B cell (primary cell): ENCODE data around the gene TMEM63A. TPM values are rescaled to one million over a fixed set of nuclear protein-coding genes. Genes with fewer than 3 reads are reported as not detected.

Experiments used
- ATAC-seq: fragments of 200-7000 bp; cut with Tn5 transposase; one replicate; pipeline ENCODE4 v1.10.0; 2021; ENCODE audit warnings: low read depth, mild to moderate bottlenecking, moderate number of reproducible peaks, moderate library complexity
- CTCF ChIA-PET: fragments of 350-600 bp; sonication (Branson Sonifier 250); formaldehyde crosslinking; loops from one replicate; lab custom pipeline; 2021; ENCODE audit warnings: antibody characterized with exemption, inconsistent platforms; lab: Charles Lee
- POLR2A ChIA-PET: fragments of 350-600 bp; sonication (Branson Sonifier 250); formaldehyde crosslinking; loops from one replicate; lab custom pipeline; 2021; ENCODE audit warnings: antibody characterized with exemption; lab: Charles Lee
- DNase-seq: peaks from one replicate; pipeline ENCODE4 v3.0.0; 2013
- H2AFZ ChIP-seq: 2 replicates; pipeline ENCODE4 v1.6.1; 2012; ENCODE audit warnings: mild to moderate bottlenecking, low read depth, low read length; ENCODE audit not compliant: insufficient read depth, poor library complexity, severe bottlenecking
- H3K27ac ChIP-seq, 2 donors: 1 replicate in 1 of 2; 2 replicates in 1 of 2; pipeline ENCODE4 v1.5.1; 2012 to 2013; ENCODE audit warnings: low read length in 2 of 2, mild to moderate bottlenecking in 2 of 2, moderate library complexity in 1 of 2
- H3K27me3 ChIP-seq, 4 experiments: fragments of 200-600 bp in 1 of 4; sonication (generic) in 1 of 4; replicated peaks in 1 of 4; 1 replicate in 2 of 4; 2 replicates in 2 of 4; pipeline versions ENCODE4 v1.6.1 to v1.7.0; 2013 to 2016; ENCODE audit warnings: low read length in 3 of 4, mild to moderate bottlenecking in 2 of 4, mixed read lengths in 1 of 4, moderate library complexity in 1 of 4; ENCODE audit not compliant: insufficient read depth in 4 of 4, control insufficient read depth in 3 of 4; ENCODE audit errors: control extremely low read depth in 1 of 4
- H3K36me3 ChIP-seq, 2 experiments: replicated peaks in 1 of 2; 1 replicate in 1 of 2; 2 replicates in 1 of 2; pipeline versions ENCODE4 v1.6.1 to v1.7.1; 2013; ENCODE audit warnings: low read length in 1 of 2; ENCODE audit not compliant: insufficient read depth in 2 of 2, control insufficient read depth in 1 of 2; ENCODE audit errors: control extremely low read depth in 1 of 2, extremely low read depth in 1 of 2
- H3K4me1 ChIP-seq, 2 donors: fragments of 200-600 bp in 1 of 2; sonication (generic) in 1 of 2; 1 replicate in 1 of 2; 2 replicates in 1 of 2; pipeline versions ENCODE4 v1.5.1 to v1.6.1; 2013 to 2017; ENCODE audit warnings: low read length in 2 of 2; ENCODE audit not compliant: control insufficient read depth in 2 of 2, insufficient read depth in 2 of 2
- H3K4me2 ChIP-seq: replicated peaks from 2 replicates; pipeline ENCODE3; 2012; ENCODE audit warnings: mild to moderate bottlenecking, low read depth, low read length; ENCODE audit not compliant: poor library complexity, severe bottlenecking
- H3K4me3 ChIP-seq, 5 experiments: fragments of 200-600 bp in 1 of 5; sonication (generic) in 1 of 5; 1 replicate in 3 of 5; 2 replicates in 2 of 5; pipeline versions ENCODE4 v1.5.1 to v1.7.0; 2011 to 2016; ENCODE audit warnings: low read length in 4 of 5, mild to moderate bottlenecking in 4 of 5, low read depth in 2 of 5, control low read depth in 1 of 5, moderate library complexity in 1 of 5; ENCODE audit not compliant: insufficient read depth in 1 of 5; ENCODE audit errors: control extremely low read depth in 1 of 5, extremely low read depth in 1 of 5
- H3K79me2 ChIP-seq: fragments of 200-600 bp; sonication (generic); one replicate; pipeline ENCODE4 v1.6.0; 2016; ENCODE audit warnings: low read length; ENCODE audit not compliant: control insufficient read depth, insufficient read depth
- H3K9ac ChIP-seq: fragments of 200-600 bp; sonication (generic); 2 replicates; pipeline ENCODE4 v1.6.1; 2017; ENCODE audit warnings: mild to moderate bottlenecking, low read length, moderate library complexity
- H3K9me3 ChIP-seq, 3 donors: one replicate each; pipeline versions ENCODE4 v1.6.1 to v1.7.1; 2013; ENCODE audit warnings: low read length in 2 of 3; ENCODE audit not compliant: control insufficient read depth in 2 of 3, insufficient read depth in 1 of 3; ENCODE audit errors: control extremely low read depth in 1 of 3
- H4K20me1 ChIP-seq: 2 replicates; pipeline ENCODE4 v1.6.0; 2012; ENCODE audit warnings: mild to moderate bottlenecking, low read length; ENCODE audit not compliant: insufficient read depth, control insufficient read depth, poor library complexity, severe bottlenecking
- H3K27ac Mint-ChIP-seq: one replicate; pipeline ENCODE4 v1.8.0; 2021; ENCODE audit warnings: mixed read lengths
- H3K27me3 Mint-ChIP-seq: one replicate; pipeline ENCODE4 v1.8.0; 2021; ENCODE audit warnings: mixed read lengths
- H3K4me1 Mint-ChIP-seq: one replicate; pipeline ENCODE4 v1.8.0; 2021; ENCODE audit warnings: mixed read lengths
- H3K4me3 Mint-ChIP-seq: one replicate; pipeline ENCODE4 v1.8.0; 2021; ENCODE audit warnings: mixed read lengths
- H3K9me3 Mint-ChIP-seq: one replicate; pipeline ENCODE4 v1.8.0; 2022; ENCODE audit warnings: mixed read lengths; ENCODE audit not compliant: insufficient read depth
- EZH2 ChIP-seq: IDR thresholded peaks from 2 replicates; pipeline ENCODE4 v1.6.1; 2012; ENCODE audit warnings: borderline replicate concordance, low read depth, mild to moderate bottlenecking, moderate library complexity, low read length; ENCODE audit not compliant: insufficient read depth, poor library complexity, severe bottlenecking
- WGBS: methylation state at CpG from one replicate; pipeline ENCODE4 v1.1.5; 2013; ENCODE audit warnings: missing lambda C conversion rate; ENCODE audit not compliant: insufficient coverage; 5-methylcytosine and 5-hydroxymethylcytosine counted together
- intact Hi-C: fragments of 100-400 bp; cut with micrococcal nuclease; formaldehyde crosslinking; loops from one replicate; pipeline ENCODE4 v1.10.0; 2022
- polyA plus RNA-seq: library from polyadenylated mRNA; depleted of rRNA; stranded (reverse); fragments of >200 nt; gene quantifications from 2 replicates; pipeline ENCODE4 v1.2.3, GENCODE V29; 2012
- total RNA-seq, 2 donors: library from RNA; stranded (reverse); fragments of 120-200 nt in 1 of 2; gene quantifications; 1 replicate in 1 of 2; 2 replicates in 1 of 2; pipeline versions ENCODE4 v1.2.3 to v1.2.4, GENCODE V29; 2013 to 2022
- TF ChIP-seq, protein P1 (sequence below): fragments of 200-600 bp; IDR thresholded peaks from one replicate; pipeline ENCODE4 v1.8.0; 2022; ENCODE audit warnings: antibody characterized with exemption, mild to moderate bottlenecking

The TMEM63A gene
- total and polyA plus RNA-seq, 2 donors (not counting 1 experiment from before 2014, with no cell fraction given): 209 to 238 TPM

DNA sequence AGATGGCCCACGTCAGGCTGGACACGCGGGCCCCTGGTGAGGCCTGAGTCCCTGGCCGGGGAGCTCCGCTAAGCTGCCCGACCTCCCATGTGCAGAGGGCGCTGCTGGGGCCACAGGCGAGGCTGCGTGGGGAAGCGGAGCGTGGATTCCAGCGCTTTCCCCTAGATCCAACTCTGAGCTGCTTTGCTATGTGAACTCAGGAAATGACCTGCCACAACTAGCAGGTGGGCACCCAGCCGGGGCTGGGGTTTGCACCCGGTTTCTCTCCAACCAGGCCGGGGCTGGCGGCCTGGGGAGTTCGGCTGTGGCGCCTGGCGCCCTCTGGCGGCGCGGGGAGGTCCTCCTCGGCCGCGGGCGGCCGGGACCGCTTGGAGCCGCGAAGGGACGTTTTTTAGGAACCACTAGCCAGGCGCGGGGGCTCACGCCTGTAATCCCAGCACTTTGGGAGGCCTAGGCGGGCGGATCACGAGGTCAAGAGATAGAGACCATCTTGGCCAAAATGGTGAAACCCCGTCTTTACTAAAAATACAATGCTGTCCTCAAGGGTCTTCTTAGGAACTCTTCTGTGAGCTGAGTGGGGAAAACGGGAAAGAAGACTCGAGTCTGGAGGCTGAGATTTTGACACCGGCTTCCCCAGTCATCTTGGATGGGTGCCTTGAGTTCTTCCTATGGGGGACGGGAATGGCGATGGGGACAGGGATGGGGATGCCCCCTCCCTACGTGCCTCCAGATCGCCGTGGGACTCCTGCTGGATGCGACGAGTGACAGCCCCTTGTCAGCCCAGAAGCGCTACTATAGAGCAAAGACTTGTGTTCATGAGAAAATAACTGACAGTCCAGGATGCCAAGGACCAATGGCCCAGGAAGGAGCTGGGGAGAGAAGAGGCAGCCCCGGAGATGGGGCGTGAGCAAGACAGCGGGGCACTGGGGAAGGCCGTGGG, 29.3 kb upstream of the TMEM63A start:
- no peaks in the 10 kb centered on the region for H4K20me1 ChIP-seq
- ChIA-PET POLR2A (interaction anchor here (1.0 to 1.4 kb wide), 4 partner anchors 12 to 134 kb away, joined by 3 to 5 read pairs (median 3); partner anchors contain the start of genes PYCR2, SRP9 and TMEM63A), CTCF (interaction anchor here (0.6 to 4.3 kb wide), 27 partner anchors 9 to 438 kb away, joined by 3 to 59 read pairs (median 6); partner anchors contain the start of genes EPHX1, LEFTY1, SRP9 and TMEM63A)
- peak overlapping the region; percentile 10 for H3K27ac Mint-ChIP-seq
- no peaks in the 10 kb centered on the region for H3K27me3 ChIP-seq
- intact Hi-C loops: loop anchor here (1.0 to 10.0 kb wide), 4 partner anchors 65 to 436 kb away; partner anchors contain the start of gene SRP9
- no peak for TF ChIP-seq EZH2
- TF ChIP-seq, protein P1, sequence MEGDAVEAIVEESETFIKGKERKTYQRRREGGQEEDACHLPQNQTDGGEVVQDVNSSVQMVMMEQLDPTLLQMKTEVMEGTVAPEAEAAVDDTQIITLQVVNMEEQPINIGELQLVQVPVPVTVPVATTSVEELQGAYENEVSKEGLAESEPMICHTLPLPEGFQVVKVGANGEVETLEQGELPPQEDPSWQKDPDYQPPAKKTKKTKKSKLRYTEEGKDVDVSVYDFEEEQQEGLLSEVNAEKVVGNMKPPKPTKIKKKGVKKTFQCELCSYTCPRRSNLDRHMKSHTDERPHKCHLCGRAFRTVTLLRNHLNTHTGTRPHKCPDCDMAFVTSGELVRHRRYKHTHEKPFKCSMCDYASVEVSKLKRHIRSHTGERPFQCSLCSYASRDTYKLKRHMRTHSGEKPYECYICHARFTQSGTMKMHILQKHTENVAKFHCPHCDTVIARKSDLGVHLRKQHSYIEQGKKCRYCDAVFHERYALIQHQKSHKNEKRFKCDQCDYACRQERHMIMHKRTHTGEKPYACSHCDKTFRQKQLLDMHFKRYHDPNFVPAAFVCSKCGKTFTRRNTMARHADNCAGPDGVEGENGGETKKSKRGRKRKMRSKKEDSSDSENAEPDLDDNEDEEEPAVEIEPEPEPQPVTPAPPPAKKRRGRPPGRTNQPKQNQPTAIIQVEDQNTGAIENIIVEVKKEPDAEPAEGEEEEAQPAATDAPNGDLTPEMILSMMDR: peak; percentile 84
- no peaks in the 10 kb centered on the region for H3K9me3 Mint-ChIP-seq
- 56% methylated on average over 47 of the region's 53 CpGs for WGBS
- H3K4me1 ChIP-seq: peaks cover 24 to 28% of the 10 kb centered on the region in 2 donors
- ATAC-seq (peak; percentile 85), DNase-seq (peak; percentile 80)
- H3K9me3 ChIP-seq: peaks cover 0 to 4% (median 0%) of the 10 kb centered on the region in 3 donors
- peak overlapping the region; percentile 66 for H2AFZ ChIP-seq
- no peaks in the 10 kb centered on the region for H3K79me2 ChIP-seq
- H3K4me3 Mint-ChIP-seq: no peak overlapping the region
- peaks cover 2 to 4% of the 10 kb centered on the region in 2 experiments for H3K36me3 ChIP-seq
- H3K4me1 Mint-ChIP-seq: peaks cover 20% of the 10 kb centered on the region
- H3K27ac ChIP-seq: peak overlapping the region in 1 of 2 donors; percentile 29
- no peaks in the 10 kb centered on the region for H3K27me3 Mint-ChIP-seq
- peak overlapping the region; percentile 55 for H3K4me2 ChIP-seq
- no peak overlapping the region for H3K4me3 ChIP-seq
- H3K9ac ChIP-seq: no peak overlapping the region
